Amniotic epithelial cell (primary cell): ENCODE results near the gene UXS1.
"Not testable (repeated sequence)": the region's sequence is repeated elsewhere in the genome, so short reads cannot be mapped to it uniquely, and the experiment has no call there.

Source experiments
- DNase-seq: peaks from one replicate; pipeline ENCODE4 v3.0.0-alpha.2; 2010; ENCODE audit warnings: low read depth

UXS1 gene

GRCh38 chr2:106160786-106161261 is 33.3 kb downstream of the UXS1 start:
- no peak for DNase-seq

- no peak for DNase-seq
Measured at GRCh38 chr2:106159866-106160785, 34.0 kb downstream of the UXS1 start.

- DNase-seq: no peak
Measured at GRCh38 chr2:106158871-106159270, 35.2 kb downstream of the UXS1 start.

GRCh38 chr2:106158131-106158530 is 36.0 kb downstream of the UXS1 start:
- DNase-seq: no peak

GRCh38 chr2:106157416-106157815 is 36.7 kb downstream of the UXS1 start:
- no peak for DNase-seq

GRCh38 chr2:106156305-106157296 is 37.5 kb downstream of the UXS1 start:
- no peak for DNase-seq

GRCh38 chr2:106153781-106154180 is 40.3 kb downstream of the UXS1 start:
- DNase-seq: no peak

- no peak for DNase-seq
Measured at GRCh38 chr2:106147665-106148064, 46.4 kb downstream of the UXS1 start.

GRCh38 chr2:106147159-106147558 is 46.9 kb downstream of the UXS1 start:
- peak; percentile 27 for DNase-seq

GRCh38 chr2:106144621-106145331 is 49.3 kb downstream of the UXS1 start:
- DNase-seq: no peak

- no peak for DNase-seq
Measured at GRCh38 chr2:106143495-106144215, 50.4 kb downstream of the UXS1 start.

GRCh38 chr2:106142683-106143082 is 51.4 kb downstream of the UXS1 start:
- DNase-seq: no peak

GRCh38 chr2:106140913-106141312 is 53.2 kb downstream of the UXS1 start:
- DNase-seq: no peak

- DNase-seq: no peak
Measured at GRCh38 chr2:106140113-106140512, 54.0 kb downstream of the UXS1 start.

- no peak for DNase-seq
Measured at GRCh38 chr2:106139238-106139935, 54.7 kb downstream of the UXS1 start.

- DNase-seq: no peak
Measured at GRCh38 chr2:106138543-106139237, 55.4 kb downstream of the UXS1 start.

GRCh38 chr2:106137731-106138521 is 56.2 kb downstream of the UXS1 start:
- DNase-seq: peak; percentile 24

GRCh38 chr2:106131192-106131591 is 62.9 kb downstream of the UXS1 start:
- not testable (repeated sequence) for DNase-seq
